ENCODE measurements around the gene FAM24A. TPM values are rescaled to one million over a fixed set of nuclear protein-coding genes. Genes with fewer than 3 reads are reported as not detected.
"Not testable (repeated sequence)": the region's sequence is repeated elsewhere in the genome, so short reads cannot be mapped to it uniquely, and the experiment has no call there.

FAM24A gene
- total RNA-seq, 1 donor from 2014 or later: not detected

DNA sequence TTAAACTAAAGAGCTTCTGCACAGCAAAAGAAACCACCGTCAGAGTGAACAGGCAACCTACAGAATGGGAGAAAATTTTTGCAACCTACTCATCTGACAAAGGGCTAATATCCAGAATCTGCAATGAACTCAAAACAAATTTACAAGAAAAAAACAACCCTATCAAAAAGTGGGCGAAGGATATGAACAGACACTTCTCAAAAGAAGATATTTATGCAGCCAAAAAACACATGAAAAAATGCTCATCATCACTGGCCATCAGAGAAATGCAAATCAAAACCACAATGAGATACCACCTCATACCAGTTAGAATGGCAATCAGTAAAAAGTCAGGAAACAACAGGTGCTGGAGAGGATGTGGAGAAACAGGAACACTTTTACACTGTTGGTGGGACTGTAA is 38.5 kb upstream of the FAM24A start:
- H3K36me3 Mint-ChIP-seq (ENCODE audit: unreplicated experiment); H3K27ac Mint-ChIP-seq (ENCODE audit: unreplicated experiment); DNase-seq (ENCODE audit: extremely low spot score, unreplicated experiment); H3K4me3 Mint-ChIP-seq (ENCODE audit: unreplicated experiment); H3K27me3 Mint-ChIP-seq (ENCODE audit: unreplicated experiment); H3K4me1 Mint-ChIP-seq (ENCODE audit: unreplicated experiment); H3K9me3 Mint-ChIP-seq (ENCODE audit: unreplicated experiment): not testable (repeated sequence)

DNA sequence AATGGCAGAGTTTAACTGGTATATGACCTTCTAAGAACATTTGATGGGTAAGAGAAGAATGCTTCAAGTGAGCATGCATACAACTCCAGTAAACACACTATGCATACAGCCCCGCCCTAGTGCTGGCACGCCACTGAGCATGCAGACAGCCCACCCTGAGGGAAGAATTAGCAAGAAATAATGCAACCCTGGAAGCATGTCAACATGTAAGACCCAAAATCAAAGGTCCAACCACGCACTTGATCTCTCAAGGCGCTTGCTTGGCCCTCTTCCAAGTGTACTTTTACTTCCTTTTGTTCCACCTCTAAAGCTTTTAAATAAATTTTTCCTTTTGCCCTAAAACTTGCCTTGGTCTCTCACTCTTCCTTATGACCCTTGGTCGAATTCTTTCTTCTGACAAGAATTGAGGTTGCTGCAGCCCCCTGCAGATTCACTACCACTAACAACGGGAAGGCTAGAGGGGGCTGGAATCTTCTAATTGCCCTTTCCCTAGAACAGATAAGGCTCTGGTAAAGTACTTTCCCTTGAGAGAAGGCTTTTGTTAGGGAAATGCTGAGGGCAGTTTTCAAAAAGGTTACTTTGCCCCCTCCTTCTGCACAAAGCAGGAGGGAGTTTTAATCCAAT is 34.5 kb upstream of the FAM24A start:
- no peak overlapping the region for H3K27ac Mint-ChIP-seq (ENCODE audit: unreplicated experiment)
- peaks cover 6% of the 10 kb centered on the region for H3K27me3 Mint-ChIP-seq (ENCODE audit: unreplicated experiment)
- no peaks in the 10 kb centered on the region for H3K36me3 Mint-ChIP-seq (ENCODE audit: unreplicated experiment)
- TF ChIP-seq, protein P1, sequence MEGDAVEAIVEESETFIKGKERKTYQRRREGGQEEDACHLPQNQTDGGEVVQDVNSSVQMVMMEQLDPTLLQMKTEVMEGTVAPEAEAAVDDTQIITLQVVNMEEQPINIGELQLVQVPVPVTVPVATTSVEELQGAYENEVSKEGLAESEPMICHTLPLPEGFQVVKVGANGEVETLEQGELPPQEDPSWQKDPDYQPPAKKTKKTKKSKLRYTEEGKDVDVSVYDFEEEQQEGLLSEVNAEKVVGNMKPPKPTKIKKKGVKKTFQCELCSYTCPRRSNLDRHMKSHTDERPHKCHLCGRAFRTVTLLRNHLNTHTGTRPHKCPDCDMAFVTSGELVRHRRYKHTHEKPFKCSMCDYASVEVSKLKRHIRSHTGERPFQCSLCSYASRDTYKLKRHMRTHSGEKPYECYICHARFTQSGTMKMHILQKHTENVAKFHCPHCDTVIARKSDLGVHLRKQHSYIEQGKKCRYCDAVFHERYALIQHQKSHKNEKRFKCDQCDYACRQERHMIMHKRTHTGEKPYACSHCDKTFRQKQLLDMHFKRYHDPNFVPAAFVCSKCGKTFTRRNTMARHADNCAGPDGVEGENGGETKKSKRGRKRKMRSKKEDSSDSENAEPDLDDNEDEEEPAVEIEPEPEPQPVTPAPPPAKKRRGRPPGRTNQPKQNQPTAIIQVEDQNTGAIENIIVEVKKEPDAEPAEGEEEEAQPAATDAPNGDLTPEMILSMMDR (IDR thresholded peaks at IDR 0.05): no peak
- H3K9me3 Mint-ChIP-seq (ENCODE audit: unreplicated experiment): no peaks in the 10 kb centered on the region
- H3K4me1 Mint-ChIP-seq (ENCODE audit: unreplicated experiment): peaks cover 7% of the 10 kb centered on the region
- DNase-seq (ENCODE audit: extremely low spot score, unreplicated experiment): no peak
- H3K4me3 Mint-ChIP-seq (ENCODE audit: unreplicated experiment): no peak overlapping the region

DNA sequence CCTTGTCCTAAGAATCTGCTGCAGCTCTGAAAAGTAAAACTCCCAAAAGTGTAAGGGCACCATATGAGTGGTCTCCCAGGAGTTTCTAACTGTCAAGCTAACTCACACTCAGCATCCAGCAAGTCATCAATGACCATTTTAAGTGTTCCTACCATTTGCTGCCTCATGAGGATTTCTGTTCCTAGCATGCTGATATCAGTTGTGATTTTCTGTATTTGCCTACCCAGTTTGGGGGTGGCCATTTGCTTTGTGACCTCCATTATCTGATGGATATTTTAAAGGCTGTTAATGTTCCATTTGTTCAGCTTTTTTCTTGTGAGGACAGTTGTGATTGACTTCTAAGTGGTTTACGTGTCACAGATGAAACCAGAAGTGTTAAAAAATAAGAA is 33.9 kb upstream of the FAM24A start:
- no peak for DNase-seq (ENCODE audit: extremely low spot score, unreplicated experiment)
- TF ChIP-seq, protein P1 (IDR thresholded peaks at IDR 0.05): no peak
- Mint-ChIP-seq H3K27ac (ENCODE audit: unreplicated experiment) (no peak overlapping the region), H3K4me3 (ENCODE audit: unreplicated experiment) (no peak overlapping the region), H3K9me3 (ENCODE audit: unreplicated experiment) (no peaks in the 10 kb centered on the region), H3K4me1 (ENCODE audit: unreplicated experiment) (peaks cover 7% of the 10 kb centered on the region), H3K36me3 (ENCODE audit: unreplicated experiment) (no peaks in the 10 kb centered on the region), H3K27me3 (ENCODE audit: unreplicated experiment) (peaks cover 6% of the 10 kb centered on the region)

DNA sequence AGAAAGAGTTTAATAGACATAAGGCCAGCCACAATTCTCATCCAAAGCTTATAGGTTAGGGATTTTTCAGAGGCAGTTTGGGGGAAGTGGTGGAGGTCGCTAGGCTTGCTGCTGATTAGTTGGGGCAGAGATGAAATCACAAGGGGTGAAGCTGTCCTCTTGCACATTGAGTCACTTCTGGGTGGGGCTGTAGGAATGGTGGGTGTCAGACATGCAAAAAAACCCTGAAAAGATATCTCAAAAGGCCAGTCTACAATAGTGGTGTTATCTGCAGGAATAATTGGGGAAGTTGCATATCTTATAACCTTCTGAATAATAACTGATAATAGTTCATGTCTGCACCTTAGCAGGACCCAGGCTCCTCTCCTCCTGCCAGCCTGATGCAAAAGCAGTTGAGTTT is 33.1 kb upstream of the FAM24A start:
- no peak overlapping the region for H3K4me3 Mint-ChIP-seq (ENCODE audit: unreplicated experiment)
- no peak overlapping the region for H3K27ac Mint-ChIP-seq (ENCODE audit: unreplicated experiment)
- H3K27me3 Mint-ChIP-seq (ENCODE audit: unreplicated experiment): peaks cover 6% of the 10 kb centered on the region

DNA sequence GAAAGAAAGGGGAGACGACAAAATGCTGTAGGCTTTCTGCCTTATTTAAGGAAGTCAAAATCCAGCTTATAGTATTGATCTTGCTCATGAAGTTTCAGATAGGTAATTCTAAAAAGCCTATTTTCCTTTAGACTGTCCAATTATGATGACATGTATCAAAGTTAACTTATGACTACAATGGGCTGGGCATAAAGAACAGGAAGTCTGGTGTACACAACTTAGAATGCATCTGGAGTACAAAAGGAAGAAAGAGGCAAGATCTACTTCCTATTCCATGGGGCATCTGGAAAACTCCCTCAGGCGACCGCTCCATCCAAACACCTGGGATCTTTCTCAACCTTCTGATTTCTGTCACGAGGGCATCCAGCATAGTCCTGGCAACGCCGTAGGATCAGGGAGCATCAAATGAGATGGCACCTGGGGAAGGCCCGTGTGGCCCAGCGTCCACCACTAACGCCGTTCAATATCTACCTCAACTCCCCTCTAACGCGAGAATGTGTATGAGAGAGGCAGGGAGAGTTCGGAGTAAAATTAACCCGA is 31.5 kb upstream of the FAM24A start:
- DNase-seq (ENCODE audit: extremely low spot score, unreplicated experiment): no peak
- peaks cover 6% of the 10 kb centered on the region for H3K27me3 Mint-ChIP-seq (ENCODE audit: unreplicated experiment)
- TF ChIP-seq, protein P1 (IDR thresholded peaks at IDR 0.05): no peak
- peaks cover 7% of the 10 kb centered on the region for H3K4me1 Mint-ChIP-seq (ENCODE audit: unreplicated experiment)
- H3K9me3 Mint-ChIP-seq (ENCODE audit: unreplicated experiment): no peaks in the 10 kb centered on the region
- no peaks in the 10 kb centered on the region for H3K36me3 Mint-ChIP-seq (ENCODE audit: unreplicated experiment)
- H3K4me3 Mint-ChIP-seq (ENCODE audit: unreplicated experiment): no peak overlapping the region
- no peak overlapping the region for H3K27ac Mint-ChIP-seq (ENCODE audit: unreplicated experiment)

More for the DNA sequence above, 33.1 kb upstream of the FAM24A start:
- TF ChIP-seq, protein P1 (IDR thresholded peaks at IDR 0.05): no peak
- no peaks in the 10 kb centered on the region for H3K9me3 Mint-ChIP-seq (ENCODE audit: unreplicated experiment)
- H3K36me3 Mint-ChIP-seq (ENCODE audit: unreplicated experiment): no peaks in the 10 kb centered on the region
- no peak for DNase-seq (ENCODE audit: extremely low spot score, unreplicated experiment)
- peaks cover 7% of the 10 kb centered on the region for H3K4me1 Mint-ChIP-seq (ENCODE audit: unreplicated experiment)
